GM06990 (cell line): ENCODE data around the gene HEMGN.

Experiments used
- DNase-seq: peaks from one replicate; pipeline ENCODE4 v3.0.0-alpha.2; 2011; ENCODE audit not compliant: insufficient read length; ENCODE audit errors: extremely low read depth
- H3K27me3 ChIP-seq: replicated peaks from 2 replicates; pipeline ENCODE4 v1.6.0; 2011; ENCODE audit warnings: low read length; ENCODE audit not compliant: control insufficient read depth, insufficient read depth
- H3K36me3 ChIP-seq: 2 replicates; pipeline ENCODE4 v1.5.1; 2011; ENCODE audit warnings: low read length; ENCODE audit not compliant: control insufficient read depth, insufficient read depth
- H3K4me3 ChIP-seq: replicated peaks from 2 replicates; pipeline ENCODE4 v1.5.1; 2011; ENCODE audit warnings: low read depth, mild to moderate bottlenecking, control low read depth, low read length
- CTCF ChIP-seq: IDR thresholded peaks from 2 replicates; pipeline ENCODE4 v1.5.1; 2011; ENCODE audit warnings: low read length, control low read depth, mild to moderate bottlenecking, inconsistent platforms; ENCODE audit not compliant: insufficient read depth, poor library complexity, severe bottlenecking

HEMGN gene

GRCh38 chr9:97969014-97969413 is 31.0 kb upstream of the HEMGN start:
- no peak for TF ChIP-seq CTCF
- no peak overlapping the region for H3K4me3 ChIP-seq
- no peaks in the 10 kb centered on the region for H3K36me3 ChIP-seq
- DNase-seq: no peak
- H3K27me3 ChIP-seq: no peaks in the 10 kb centered on the region

GRCh38 chr9:97966493-97966892 is 28.5 kb upstream of the HEMGN start:
- Histone ChIP-seq H3K4me3 (no peak overlapping the region), H3K36me3 (no peaks in the 10 kb centered on the region), H3K27me3 (no peaks in the 10 kb centered on the region)
- DNase-seq: no peak
- no peak for TF ChIP-seq CTCF

- Histone ChIP-seq H3K36me3 (no peaks in the 10 kb centered on the region), H3K4me3 (no peak overlapping the region), H3K27me3 (no peaks in the 10 kb centered on the region)
- TF ChIP-seq CTCF: no peak
- no peak for DNase-seq
These were observed 26.9 kb upstream of the HEMGN start for GRCh38 chr9:97964901-97965300.

- TF ChIP-seq CTCF: no peak
- Histone ChIP-seq H3K36me3 (no peaks in the 10 kb centered on the region), H3K4me3 (no peak overlapping the region), H3K27me3 (no peaks in the 10 kb centered on the region)
- no peak for DNase-seq
These were observed 25.3 kb upstream of the HEMGN start for GRCh38 chr9:97963232-97963631.

- no peak overlapping the region for H3K4me3 ChIP-seq
- no peaks in the 10 kb centered on the region for H3K36me3 ChIP-seq
- no peaks in the 10 kb centered on the region for H3K27me3 ChIP-seq
- DNase-seq: no peak
- no peak for TF ChIP-seq CTCF
These were observed 24.6 kb upstream of the HEMGN start for GRCh38 chr9:97962575-97962974.

GRCh38 chr9:97962136-97962535 is 24.2 kb upstream of the HEMGN start:
- Histone ChIP-seq H3K4me3 (no peak overlapping the region), H3K36me3 (no peaks in the 10 kb centered on the region), H3K27me3 (no peaks in the 10 kb centered on the region)
- no peak for TF ChIP-seq CTCF
- no peak for DNase-seq
